AG04450 (cell line): ENCODE results near the gene PSORS1C2. TPM values are rescaled to one million over a fixed set of nuclear protein-coding genes. Genes with fewer than 3 reads are reported as not detected.
"Not testable (repeated sequence)": the region's sequence is repeated elsewhere in the genome, so short reads cannot be mapped to it uniquely, and the experiment has no call there.

ENCODE experiments used
- CTCF ChIA-PET: fragments of 300-600, 350-600 bp; formaldehyde crosslinking; extraction: SDS; loops from one replicate; lab custom pipeline; 2022; ENCODE audit warnings: antibody characterized with exemption, inconsistent platforms; lab: Charles Lee
- POLR2A ChIA-PET: fragments of 350-600 bp; formaldehyde crosslinking; extraction: SDS; loops from one replicate; lab custom pipeline; 2021; ENCODE audit warnings: antibody characterized with exemption, inconsistent platforms; lab: Yijun Ruan, JAX
- DNase-seq: peaks from one replicate; pipeline ENCODE4 v3.0.0-alpha.2; 2011; ENCODE audit warnings: low read depth, low spot score
- H3K27ac ChIP-seq: one replicate; pipeline ENCODE4 v1.5.1; 2012; ENCODE audit warnings: low read depth, low read length, control low read depth
- H3K27me3 ChIP-seq: one replicate; pipeline ENCODE4 v1.6.0; 2012; ENCODE audit warnings: low read length; ENCODE audit not compliant: control insufficient read depth, insufficient read depth
- H3K4me3 ChIP-seq: 2 replicates; pipeline ENCODE4 v1.5.1; 2011; ENCODE audit warnings: mild to moderate bottlenecking, low read depth, low read length, control low read depth
- H3K9me3 ChIP-seq: 2 replicates; pipeline ENCODE4 v1.5.1; 2012; ENCODE audit warnings: low read length; ENCODE audit not compliant: control insufficient read depth, insufficient read depth
- polyA plus RNA-seq: library from polyadenylated mRNA; depleted of rRNA; stranded (reverse); fragments of >200 nt; gene quantifications from 2 replicates; pipeline ENCODE4 v1.2.3, GENCODE V29; 2011
- TF ChIP-seq, protein P1 (sequence below): IDR thresholded peaks from 2 replicates; pipeline ENCODE4 v1.5.1; 2011; ENCODE audit warnings: low read depth, low read length, control low read depth, inconsistent platforms

The PSORS1C2 gene
- polyA plus RNA-seq, 1 experiment, result not detected

- ChIA-PET POLR2A (no interaction called here), CTCF (interaction anchor here (1.1 kb wide), 1 partner anchor 42 kb away, joined by 3 read pairs; no protein-coding TSS in a partner anchor)
- TF ChIP-seq, protein P1, sequence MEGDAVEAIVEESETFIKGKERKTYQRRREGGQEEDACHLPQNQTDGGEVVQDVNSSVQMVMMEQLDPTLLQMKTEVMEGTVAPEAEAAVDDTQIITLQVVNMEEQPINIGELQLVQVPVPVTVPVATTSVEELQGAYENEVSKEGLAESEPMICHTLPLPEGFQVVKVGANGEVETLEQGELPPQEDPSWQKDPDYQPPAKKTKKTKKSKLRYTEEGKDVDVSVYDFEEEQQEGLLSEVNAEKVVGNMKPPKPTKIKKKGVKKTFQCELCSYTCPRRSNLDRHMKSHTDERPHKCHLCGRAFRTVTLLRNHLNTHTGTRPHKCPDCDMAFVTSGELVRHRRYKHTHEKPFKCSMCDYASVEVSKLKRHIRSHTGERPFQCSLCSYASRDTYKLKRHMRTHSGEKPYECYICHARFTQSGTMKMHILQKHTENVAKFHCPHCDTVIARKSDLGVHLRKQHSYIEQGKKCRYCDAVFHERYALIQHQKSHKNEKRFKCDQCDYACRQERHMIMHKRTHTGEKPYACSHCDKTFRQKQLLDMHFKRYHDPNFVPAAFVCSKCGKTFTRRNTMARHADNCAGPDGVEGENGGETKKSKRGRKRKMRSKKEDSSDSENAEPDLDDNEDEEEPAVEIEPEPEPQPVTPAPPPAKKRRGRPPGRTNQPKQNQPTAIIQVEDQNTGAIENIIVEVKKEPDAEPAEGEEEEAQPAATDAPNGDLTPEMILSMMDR, result no peak
- H3K9me3 ChIP-seq, result no peaks in the 10 kb centered on the region
- H3K4me3 ChIP-seq, result no peak overlapping the region
- no peak overlapping the region for H3K27ac ChIP-seq
- DNase-seq, result no peak
- H3K27me3 ChIP-seq, result no peaks in the 10 kb centered on the region
These were observed 32.3 kb upstream of the PSORS1C2 start for GRCh38 chr6:31170987-31171671.

DNA sequence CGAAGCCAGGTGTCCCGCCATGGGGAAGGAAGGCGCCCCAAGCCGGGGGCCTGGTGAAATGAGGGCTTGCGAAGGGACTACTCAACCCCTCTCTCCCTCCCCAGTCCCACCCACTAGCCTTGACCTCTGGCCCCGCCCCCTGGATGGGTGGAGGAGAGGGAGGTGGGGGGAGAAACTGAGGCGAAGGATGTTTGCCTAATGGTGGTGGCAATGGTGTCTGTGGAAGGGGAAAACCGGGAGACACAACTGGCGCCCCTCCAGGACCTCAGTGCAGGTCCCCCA is 31.7 kb upstream of the PSORS1C2 start, which contains the start of gene POU5F1:
POU5F1 (minus strand) TSS at position 83 of the 282 bp plus-strand sequence; CDS start at position 21, 62 bp downstream.
- H3K9me3 ChIP-seq, result no peaks in the 10 kb centered on the region
- H3K4me3 ChIP-seq, result no peak within 1 kb of the TSS
- no peaks in the 10 kb centered on the region for H3K27me3 ChIP-seq
- TF ChIP-seq, protein P1, result no peak
- ChIA-PET CTCF (no interaction called here), POLR2A (no interaction called here)
- no peak for DNase-seq
- no peak within 1 kb of the TSS for H3K27ac ChIP-seq

DNA sequence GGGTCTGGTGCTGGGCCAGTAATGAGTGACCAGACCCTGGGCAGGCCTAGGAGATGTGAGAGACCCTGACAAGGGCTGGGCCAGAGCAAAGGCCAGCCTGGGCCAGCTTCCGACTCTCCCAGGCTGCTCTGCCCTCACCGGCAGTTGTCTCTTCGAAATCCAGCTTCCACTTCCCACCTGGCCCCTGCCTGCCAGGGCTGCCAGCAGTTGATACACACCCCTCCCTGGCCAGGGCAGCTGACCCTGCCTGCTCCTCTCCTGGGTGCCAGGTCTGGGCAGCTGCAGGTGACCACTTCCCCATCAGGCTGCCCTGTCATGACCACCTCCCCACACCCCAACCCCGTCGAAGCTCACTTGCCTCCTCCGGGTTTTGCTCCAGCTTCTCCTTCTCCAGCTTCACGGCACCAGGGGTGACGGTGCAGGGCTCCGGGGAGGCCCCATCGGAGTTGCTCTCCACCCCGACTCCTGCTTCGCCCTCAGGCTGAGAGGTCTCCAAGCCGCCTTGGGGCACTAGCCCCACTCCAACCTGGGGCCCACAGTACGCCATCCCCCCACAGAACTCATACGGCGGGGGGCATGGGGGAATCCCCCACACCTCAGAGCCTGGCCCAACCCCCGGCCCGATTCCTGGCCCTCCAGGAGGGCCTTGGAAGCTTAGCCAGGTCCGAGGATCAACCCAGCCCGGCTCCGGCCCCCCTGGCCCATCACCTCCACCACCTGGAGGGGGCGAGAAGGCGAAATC is 31.2 kb upstream of the PSORS1C2 start:
- H3K27ac ChIP-seq, H3K27me3 ChIP-seq, POLR2A ChIA-PET, H3K4me3 ChIP-seq, DNase-seq, CTCF ChIA-PET, H3K9me3 ChIP-seq: not testable (repeated sequence)

DNA sequence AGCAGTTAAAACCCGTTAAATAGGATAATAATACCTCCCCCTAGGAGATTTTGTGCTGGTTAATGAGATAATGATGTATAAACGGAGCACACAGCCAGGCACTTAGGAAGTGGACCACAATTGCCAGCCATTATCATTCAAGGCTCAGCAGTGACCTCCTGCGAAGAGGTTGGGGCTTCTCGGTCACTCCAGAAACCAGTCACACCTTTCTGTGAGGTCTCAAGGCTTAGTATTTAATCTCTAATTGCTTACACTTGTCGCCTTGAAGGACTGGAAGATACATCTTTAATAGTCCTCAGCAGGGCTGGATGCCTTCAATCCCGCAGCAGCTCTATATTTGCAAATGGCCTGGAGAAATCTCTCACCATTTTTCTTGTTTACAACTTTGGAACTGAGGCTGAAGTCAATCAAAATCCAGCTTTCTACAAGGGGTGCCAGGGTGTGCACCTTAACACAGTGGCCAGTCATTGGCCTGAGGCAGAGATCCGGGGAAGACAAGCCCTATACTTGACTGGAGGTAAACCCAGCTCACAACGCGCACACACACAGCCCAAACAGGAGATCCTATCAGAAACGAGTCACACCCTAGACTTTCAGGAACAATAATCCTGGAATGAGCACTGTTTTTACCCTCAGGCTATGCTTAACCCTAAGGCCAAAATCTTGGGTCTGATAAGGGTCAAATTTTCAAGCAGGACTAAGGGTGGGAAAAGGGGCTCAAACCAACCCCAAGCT is 30.4 kb upstream of the PSORS1C2 start:
- CTCF ChIA-PET, result no interaction called here
- no peak overlapping the region for H3K4me3 ChIP-seq
- H3K27ac ChIP-seq, result no peak overlapping the region
- H3K9me3 ChIP-seq, result no peaks in the 10 kb centered on the region
- no peaks in the 10 kb centered on the region for H3K27me3 ChIP-seq
- TF ChIP-seq, protein P1, result no peak
- POLR2A ChIA-PET, result no interaction called here
- DNase-seq, result no peak

- CTCF ChIA-PET, result no interaction called here
- H3K4me3 ChIP-seq, result no peak overlapping the region
These were observed 29.7 kb upstream of the PSORS1C2 start for GRCh38 chr6:31168606-31169005.

More at GRCh38 chr6:31168606-31169005, 29.7 kb upstream of the PSORS1C2 start:
- TF ChIP-seq, protein P1, result no peak
- Histone ChIP-seq H3K9me3 (no peaks in the 10 kb centered on the region), H3K27ac (no peak overlapping the region), H3K27me3 (no peaks in the 10 kb centered on the region)
- POLR2A ChIA-PET, result no interaction called here
- DNase-seq, result no peak
